GM19328 (cell line): ENCODE data around the gene SCAMP4.
"Not testable (repeated sequence)": the region's sequence is repeated elsewhere in the genome, so short reads cannot be mapped to it uniquely, and the experiment has no call there.

ENCODE experiments used
- ATAC-seq: cut with Tn5 transposase; IDR thresholded peaks from one replicate; pipeline ENCODE4 v1.9.1; 2021; ENCODE audit warnings: mild to moderate bottlenecking, moderate library complexity; ENCODE audit not compliant: unreplicated experiment

SCAMP4 gene

GRCh38 chr19:1882089-1882785 is 23.0 kb upstream of the SCAMP4 start:
- no peak for ATAC-seq

- no peak for ATAC-seq
These were observed 22.2 kb upstream of the SCAMP4 start for GRCh38 chr19:1882786-1883692.

GRCh38 chr19:1883784-1884183 is 21.4 kb upstream of the SCAMP4 start:
- no peak for ATAC-seq

GRCh38 chr19:1884291-1884718 is 20.9 kb upstream of the SCAMP4 start:
- no peak for ATAC-seq

- ATAC-seq, result peak; percentile 16
These were observed 20.4 kb upstream of the SCAMP4 start for GRCh38 chr19:1884719-1885334.

GRCh38 chr19:1885398-1886119 is 19.6 kb upstream of the SCAMP4 start, which contains the start of gene ABHD17A:
Gene ABHD17A (minus strand): TSS chr19:1885496. CDS start chr19:1881566, 3,930 bp downstream.
- ATAC-seq, result peak; percentile 79

- not testable (repeated sequence) for ATAC-seq
These were observed 18.8 kb upstream of the SCAMP4 start for GRCh38 chr19:1886360-1886759.

- no peak for ATAC-seq
These were observed 16.8 kb upstream of the SCAMP4 start for GRCh38 chr19:1888385-1888784.

GRCh38 chr19:1889907-1890306 is 15.3 kb upstream of the SCAMP4 start:
- ATAC-seq, result no peak

GRCh38 chr19:1893791-1894190 is 11.4 kb upstream of the SCAMP4 start:
- ATAC-seq, result no peak

GRCh38 chr19:1896508-1896907 is 8.7 kb upstream of the SCAMP4 start:
- no peak for ATAC-seq

GRCh38 chr19:1901940-1902404 is 3.2 kb upstream of the SCAMP4 start:
- no peak for ATAC-seq

GRCh38 chr19:1902923-1903322 is 2.3 kb upstream of the SCAMP4 start:
- ATAC-seq, result no peak

- no peak for ATAC-seq
These were observed 414 bp upstream of the SCAMP4 start for GRCh38 chr19:1904860-1905109.

GRCh38 chr19:1905863-1906375 is 720 bp downstream of the SCAMP4 start:
- no peak for ATAC-seq

GRCh38 chr19:1906985-1907562 is 1.9 kb downstream of the SCAMP4 start:
- no peak for ATAC-seq

GRCh38 chr19:1907563-1908363 is 2.6 kb downstream of the SCAMP4 start:
- no peak for ATAC-seq

GRCh38 chr19:1908364-1908678 is 3.1 kb downstream of the SCAMP4 start:
- ATAC-seq, result no peak

GRCh38 chr19:1909761-1910080 is 4.5 kb downstream of the SCAMP4 start:
- ATAC-seq, result no peak

- ATAC-seq, result no peak
These were observed 5.0 kb downstream of the SCAMP4 start for GRCh38 chr19:1910177-1910576.
